GM18508 (cell line): ENCODE results near the gene IRF5.

Experiments used
- ATAC-seq: cut with Tn5 transposase; IDR thresholded peaks from one replicate; pipeline ENCODE4 v1.9.1; 2021; ENCODE audit warnings: moderate number of reproducible peaks; ENCODE audit not compliant: insufficient read depth, unreplicated experiment

The IRF5 gene, protein sequence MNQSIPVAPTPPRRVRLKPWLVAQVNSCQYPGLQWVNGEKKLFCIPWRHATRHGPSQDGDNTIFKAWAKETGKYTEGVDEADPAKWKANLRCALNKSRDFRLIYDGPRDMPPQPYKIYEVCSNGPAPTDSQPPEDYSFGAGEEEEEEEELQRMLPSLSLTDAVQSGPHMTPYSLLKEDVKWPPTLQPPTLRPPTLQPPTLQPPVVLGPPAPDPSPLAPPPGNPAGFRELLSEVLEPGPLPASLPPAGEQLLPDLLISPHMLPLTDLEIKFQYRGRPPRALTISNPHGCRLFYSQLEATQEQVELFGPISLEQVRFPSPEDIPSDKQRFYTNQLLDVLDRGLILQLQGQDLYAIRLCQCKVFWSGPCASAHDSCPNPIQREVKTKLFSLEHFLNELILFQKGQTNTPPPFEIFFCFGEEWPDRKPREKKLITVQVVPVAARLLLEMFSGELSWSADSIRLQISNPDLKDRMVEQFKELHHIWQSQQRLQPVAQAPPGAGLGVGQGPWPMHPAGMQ

DNA sequence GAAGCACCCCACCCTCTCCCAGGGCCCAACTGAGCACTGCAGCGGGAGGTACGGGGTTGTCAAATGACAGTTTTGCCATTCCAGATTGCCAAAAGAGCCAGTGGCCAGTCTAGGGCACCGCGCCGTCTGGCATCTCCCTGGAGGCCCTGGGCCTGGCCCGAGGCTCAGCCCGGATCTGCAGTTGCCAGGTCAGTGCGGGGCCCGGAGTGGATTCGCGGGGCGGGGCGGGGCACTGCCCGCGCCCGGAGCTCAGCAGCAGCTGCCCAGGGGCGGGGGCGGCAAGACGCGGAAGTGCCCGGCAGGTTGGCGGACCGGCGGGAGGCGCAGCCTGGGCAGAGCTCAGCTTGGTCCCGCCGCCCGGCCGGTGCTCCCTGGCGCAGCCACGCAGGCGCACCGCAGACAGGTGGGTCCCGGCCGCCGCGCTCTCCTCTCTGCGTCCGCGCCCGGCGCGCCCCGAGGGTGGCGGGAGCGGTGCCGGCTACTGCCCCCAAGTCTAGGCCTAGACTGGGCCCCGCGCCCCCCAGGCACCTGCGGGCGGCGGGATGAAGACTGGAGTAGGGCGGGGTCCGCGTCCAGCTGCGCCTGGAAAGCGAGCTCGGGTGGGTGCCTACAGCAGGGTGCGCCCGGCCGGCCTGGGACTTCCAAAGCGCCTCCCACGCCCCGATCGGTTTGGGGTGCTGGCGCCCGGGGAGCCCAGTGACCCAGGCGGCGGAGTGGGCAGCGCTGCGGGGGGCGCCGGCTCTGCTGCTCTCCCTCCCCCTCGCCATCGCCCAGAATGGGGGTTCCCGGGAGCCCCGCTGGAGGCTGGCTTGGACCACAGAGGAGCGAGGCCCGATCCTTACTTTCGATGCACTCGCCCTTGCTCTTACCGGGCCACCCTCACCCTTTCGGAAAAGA is at the start of gene IRF5:
Gene IRF5 (plus strand): TSS at position 281 of the 897 bp plus-strand sequence. CDS start 4,155 bp downstream, outside the sequence.
- no peak for ATAC-seq

DNA sequence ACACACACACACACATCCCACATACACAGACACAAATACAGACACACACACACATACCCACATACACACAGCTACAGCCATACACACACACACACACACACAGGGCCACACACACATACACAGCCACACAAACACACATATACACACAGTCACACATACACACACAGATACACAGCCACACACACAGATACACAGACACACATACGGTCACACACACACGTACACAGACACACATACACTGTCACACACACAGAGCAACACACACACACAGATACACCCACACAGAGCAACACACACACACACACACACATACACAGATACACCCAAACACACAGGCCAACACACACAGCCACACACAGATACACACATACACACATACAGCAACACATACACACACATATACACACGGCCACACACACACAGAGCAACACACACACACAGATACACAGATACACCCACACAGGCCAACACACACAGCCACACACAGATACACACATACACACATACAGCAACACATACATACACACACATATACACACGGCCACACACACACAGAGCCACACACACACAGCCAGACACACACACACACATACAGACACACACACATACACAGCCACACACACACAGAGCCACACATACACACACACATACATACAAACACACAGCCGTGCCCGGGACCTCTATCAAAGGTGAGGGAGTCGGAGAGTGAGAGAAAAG is 49.5 kb upstream of the IRF5 start:
- ATAC-seq: no peak

DNA sequence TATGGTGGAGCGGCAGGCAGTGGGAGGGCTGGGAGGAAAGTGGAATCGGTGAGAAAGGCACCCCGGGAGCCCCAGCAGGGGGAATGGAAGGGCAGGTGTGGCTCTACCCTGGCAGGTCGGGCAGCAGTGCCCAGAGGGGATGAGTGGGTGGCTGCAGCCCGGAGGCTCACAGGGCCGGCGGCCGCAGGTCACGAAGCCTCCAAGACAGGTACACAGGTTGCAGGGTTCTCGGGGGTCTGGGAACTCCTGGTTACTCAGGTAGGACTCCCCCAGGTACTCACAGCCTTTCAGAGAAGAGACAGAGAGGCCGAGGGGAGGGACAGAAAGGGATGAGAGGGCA is 49.0 kb upstream of the IRF5 start:
- no peak for ATAC-seq

DNA sequence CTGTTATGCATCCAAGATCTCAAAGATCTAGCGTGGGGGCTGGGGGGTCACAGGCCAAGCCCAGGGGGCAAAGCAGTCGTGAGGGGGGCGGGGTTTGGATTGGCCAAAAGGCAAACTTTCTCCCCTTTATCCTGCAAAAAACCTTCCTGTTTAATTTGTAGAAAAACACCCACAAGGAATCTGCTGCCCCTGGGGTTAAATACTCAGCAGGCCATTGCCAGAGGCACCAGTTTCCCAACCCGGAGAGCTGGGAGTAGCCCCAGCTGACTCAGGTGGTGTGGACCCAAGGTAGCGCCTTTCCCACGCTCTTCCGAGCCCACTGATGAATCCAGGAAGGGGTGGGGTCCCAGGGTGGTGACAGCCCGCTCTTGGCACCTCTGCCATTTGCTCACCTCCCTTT is 48.6 kb upstream of the IRF5 start:
- no peak for ATAC-seq

DNA sequence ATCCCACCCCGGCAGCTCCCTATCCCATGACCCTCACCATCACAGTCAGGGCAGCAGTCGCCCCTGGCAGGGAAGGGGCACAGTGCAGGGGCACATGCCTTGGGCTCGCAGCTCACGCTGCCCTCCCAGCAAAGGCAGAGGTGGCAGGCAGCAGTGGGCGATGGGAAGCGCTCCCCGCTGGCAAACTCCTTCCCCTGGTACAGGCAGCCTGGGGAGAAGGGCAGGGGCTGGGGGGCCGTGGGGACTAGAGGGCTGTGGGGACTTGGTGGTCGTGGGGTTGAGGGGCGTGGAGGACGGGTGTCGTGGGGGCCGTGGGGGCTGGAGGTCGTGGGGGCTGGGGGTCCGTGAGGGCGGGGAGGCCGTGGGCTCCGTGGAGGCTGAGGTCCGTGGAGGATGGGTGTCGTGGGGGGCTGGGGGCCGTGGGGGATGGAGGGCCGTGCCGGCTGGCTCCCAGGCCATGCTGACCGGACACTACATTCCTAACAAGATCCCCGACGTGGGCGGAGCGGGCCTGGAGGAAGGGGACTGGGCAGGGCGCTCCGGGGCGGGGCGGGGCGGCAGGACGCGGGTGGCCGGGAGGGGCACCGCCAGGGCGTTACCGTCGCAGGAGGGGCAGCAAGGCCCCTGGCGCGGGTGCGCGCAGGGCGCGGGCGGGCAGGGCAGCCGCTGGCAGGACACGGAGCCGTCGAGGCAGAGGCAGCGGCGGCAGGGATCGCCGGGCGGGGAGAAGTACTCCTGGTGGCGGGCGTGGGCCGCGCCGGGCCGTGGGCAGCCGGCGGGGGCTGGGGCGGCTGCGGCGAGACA is 47.2 kb upstream of the IRF5 start:
- ATAC-seq: no peak

DNA sequence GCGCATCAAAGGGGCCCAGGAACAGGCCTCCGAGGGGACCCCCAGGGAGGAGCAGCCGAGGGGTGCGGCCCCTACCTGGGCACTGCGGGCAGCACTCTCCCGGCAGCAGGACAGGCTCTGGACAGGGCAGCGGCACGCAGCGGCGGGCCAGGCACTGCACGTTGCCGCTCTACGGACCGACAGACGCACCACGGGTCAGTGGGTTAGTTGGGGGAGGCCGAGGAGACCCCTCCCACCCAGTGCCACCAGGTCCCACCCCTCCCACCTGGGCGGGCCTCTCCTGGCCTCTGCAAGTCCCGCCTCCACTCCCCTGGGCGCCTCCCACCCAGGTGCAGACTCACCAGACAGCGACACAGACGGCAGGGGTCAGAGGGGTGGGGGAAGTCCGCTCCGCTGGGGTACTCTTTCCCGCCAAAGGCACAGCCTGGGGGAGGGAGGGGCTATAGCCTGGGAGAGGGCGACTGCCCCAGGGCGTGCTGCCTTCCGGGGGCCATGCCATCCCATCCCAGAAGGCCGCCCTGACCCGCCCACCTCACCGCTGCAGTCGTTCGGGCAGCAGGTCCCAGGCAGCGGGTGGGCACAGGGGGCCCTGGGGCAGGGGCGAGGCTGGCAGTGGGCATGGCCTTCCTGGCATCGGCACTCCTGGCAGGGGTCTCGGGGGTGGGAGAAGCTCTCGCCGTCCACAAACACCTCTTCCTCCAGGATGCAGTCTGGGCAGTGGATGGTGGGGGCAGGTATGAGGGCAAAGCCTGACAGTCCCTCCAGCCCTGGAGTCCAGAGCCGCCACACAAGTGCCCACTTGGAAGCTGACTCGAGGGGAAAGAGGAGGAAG is 46.4 kb upstream of the IRF5 start:
- ATAC-seq: no peak

DNA sequence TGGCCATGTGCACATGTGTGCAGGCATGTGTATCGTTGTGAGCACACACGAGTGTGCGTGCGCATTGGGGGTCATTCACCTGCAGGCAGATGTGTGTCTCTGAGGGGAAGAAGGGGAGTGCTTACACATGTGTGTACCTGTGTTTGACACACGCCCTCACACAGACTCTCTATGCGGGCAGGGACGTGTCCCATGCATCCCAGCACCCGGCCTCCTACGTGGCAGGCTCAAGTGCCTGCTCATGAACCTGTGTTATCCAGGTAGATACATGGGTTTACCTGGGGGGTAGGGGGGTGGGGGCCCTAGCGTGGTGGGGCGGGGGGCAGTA is 45.8 kb upstream of the IRF5 start:
- ATAC-seq: no peak

DNA sequence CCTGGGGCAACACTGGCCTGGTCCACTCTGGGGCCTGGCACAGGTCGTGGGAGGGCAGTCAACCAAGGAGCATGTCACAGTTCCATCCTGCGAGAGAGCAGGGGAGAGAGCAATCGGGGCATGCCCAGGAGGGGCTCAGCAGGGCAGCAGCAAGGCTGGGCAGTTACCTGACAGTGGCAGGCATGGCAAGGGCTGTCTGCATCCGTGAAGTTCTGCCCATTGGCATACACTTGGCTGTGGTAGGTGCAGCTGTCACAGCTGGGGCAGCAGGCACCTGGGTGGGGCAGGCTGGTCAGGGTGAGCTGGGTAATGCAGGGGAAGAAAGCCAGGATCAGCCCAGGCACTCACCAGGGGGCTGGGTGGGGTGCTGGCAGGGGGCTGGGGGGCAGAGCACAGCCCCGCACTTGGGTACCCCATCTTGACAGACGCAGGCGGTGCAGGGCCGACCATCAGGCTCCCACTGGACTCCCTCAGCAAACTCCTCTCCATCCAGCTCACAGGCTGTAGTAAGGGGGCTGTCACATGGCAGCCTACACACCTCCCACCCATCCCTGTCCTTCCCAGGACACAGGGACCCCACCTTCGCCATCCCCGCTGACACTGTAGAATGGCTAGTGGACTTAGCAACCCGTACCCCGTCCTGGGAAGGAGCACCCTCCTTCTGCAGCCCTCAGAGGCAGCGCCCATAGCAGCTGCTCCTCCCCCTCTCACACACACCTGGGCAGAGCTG is 45.0 kb upstream of the IRF5 start:
- ATAC-seq: no peak

DNA sequence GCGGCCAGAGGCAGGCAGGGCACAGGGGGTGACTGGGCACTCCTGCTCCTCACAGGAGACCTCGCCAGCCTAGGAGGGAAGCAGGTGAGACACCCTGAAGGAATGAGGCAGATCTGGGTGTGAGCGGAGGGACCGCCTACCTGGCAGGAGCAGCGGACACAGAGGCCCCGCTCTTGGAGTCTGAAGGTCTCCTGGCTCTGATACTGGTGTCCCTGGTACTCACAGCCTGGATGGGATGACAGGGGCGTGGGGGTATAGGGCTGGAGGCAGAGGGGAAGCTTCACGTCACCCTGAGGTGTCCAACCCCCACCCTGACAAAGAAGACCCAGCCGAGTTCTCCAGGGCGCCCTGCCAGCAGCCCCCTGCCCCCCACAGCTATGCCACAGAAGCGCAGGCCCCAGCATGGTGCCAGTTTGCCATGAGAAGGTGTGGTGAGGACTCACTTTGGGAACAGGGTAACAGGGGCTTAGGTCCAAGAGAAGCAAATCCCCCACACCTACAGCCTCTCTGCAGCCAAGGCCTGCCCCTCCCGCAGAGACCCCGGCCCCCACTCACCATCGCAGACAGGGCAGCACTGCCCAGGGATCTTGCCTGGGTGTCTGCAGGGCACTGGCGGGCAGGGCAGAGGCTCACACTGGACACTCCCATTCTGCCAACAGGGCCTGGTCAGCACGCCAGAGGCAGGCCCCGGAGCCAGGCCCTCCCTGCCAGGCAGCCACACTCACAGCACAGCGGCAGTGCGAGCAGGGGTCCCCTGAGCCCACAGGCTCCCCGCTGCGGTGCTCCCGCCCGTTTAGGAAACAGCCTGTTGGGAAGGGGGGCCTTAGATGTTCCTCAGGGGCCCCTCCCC is 44.3 kb upstream of the IRF5 start:
- ATAC-seq: no peak

DNA sequence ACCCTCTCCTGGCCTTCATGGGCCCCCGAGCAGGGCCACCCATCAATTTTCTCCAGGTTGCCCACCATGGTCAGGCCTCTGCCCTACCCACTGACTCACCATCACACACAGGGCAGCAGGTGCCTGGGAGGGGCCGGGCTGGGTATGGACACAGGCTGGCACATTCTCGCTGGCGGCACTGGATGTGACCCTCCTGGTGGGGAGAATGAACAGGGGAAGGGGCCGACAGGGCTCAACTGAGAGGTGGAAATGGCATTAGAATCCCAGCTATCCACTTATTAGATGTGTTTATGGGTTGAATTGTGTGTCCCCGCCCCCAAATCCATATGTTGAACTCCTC is 43.7 kb upstream of the IRF5 start:
- no peak for ATAC-seq

DNA sequence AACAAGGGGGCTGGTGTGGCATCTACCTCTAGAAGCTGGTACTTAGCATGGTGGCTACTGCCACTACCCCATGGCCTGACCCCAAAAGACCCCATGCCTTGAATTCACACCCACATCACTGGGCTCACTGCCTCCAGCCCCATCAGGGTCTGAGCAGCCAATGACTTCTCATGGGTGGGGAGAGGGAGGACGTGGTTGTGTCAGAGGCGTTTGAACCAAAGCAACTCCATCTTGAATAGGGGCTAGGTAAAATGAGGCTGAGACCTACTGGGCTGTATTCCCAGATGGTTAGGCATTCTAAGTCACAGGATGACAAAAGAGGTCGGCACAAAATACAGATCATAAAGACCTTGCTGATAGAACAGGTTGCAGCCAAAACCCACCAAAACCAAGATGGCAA is 42.4 kb upstream of the IRF5 start:
- no peak for ATAC-seq

DNA sequence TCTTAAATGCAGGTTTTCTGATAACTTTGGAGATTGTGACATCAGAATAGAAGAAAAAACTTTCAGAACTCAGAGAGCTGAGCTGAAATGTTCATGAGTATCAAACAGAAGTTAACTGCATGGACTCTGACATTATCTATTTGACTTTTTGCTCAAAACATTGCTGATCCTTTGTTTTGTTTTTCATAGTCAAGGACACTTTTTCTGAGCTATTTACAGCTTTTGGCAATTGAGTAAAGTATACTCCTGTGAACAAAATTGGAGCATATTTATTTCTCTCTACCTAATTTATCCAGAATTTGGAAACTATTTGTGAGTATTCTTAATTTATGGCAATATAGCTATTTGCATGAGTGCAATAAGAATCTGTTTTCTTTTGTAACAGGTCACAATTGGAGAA is 38.3 kb upstream of the IRF5 start:
- ATAC-seq: no peak

DNA sequence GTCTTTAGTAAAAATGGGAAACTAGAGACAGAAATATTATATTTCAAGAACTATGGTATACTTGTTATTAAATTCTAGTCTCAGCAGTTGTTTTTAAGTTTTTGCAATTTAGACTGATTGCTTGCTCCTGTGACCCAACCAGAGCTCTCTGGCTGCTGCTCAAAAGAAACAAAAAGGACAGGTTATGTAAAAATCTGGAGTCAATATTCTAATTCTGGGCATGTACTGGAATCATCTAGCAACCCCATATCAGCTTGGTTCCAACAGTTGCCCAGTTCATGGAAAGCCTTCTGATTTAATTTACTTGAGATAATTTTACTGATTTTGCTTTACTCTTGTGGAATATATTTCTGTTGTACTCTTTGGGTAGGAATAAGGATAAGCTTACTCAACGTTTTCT is 37.5 kb upstream of the IRF5 start:
- no peak for ATAC-seq

DNA sequence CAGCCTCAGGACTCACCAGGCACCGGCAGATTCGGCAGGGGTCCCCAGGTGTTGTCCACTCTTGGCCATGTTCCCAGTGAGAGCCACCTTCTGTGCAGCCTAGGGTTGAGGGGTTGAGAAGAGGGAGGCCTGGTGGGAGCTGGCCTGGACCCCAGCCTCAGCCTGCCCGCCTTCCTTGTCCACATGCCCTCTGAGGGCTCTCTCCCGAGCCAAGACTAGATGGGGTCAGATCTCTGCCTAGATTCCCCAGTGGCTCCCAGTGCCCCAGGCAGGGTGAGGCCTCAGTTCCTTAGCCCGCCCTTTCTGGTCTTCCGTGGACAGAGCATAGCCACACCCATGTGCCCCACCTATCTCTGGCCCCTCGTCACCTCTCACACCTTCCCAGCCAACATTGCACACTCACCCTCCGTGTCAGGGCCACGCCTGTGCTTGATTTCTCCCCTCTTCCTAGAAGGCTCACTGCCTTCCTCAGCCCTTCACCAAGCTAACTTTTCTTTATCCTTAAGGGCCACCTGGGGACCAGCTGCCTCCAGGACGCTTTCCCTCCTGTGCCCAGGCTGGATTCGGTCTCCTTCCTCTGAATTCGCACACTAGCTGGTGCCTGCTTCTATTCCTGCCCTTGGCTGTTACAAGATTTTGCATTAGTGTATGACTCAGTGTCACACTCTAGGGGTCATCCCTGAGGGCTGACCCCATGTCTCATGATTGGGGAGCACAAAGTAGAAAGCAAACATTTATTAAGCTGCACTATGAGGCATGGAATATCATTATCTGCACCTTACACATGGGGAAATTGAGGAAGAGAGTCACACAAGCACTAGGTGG is 34.8 kb upstream of the IRF5 start:
- no peak for ATAC-seq

DNA sequence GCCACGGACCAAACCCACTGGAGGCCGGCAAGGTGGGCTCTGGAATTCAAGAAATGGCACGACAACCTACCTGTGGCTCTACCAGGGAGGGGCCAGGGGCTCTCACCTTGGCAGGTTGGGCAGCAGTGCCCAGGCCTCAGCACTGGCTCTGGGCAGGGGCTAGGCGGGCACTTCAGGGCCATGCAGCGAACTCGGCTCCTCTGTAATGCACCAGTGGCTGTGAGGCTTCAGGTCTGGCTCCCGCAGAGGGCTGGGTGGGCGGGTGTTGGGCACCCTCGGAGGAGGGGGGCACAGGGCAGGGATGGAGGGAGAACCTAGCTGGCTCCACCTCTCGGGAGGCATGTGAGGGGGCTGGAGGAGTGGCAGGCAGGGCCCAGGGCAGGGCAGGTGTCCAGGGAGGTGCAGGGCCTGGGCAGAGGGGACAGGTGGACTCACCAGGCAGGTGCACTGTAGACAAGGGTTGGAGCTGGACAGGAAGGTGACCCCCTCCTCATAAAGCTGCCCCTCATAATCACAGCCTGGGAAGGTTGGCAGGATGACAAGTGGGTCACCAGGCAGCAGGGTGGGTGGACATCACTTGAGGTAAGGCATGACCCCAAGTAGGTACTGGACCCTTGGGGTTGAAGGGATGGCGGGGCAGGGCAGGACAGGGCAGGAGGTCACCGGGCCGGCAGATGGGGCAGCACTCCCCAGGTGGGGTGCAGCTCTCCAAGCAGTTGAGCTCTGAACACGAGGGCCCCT is 33.9 kb upstream of the IRF5 start:
- ATAC-seq: no peak
